ENCODE data around the gene TSFM.
A peak's percentile ranks its signal among the peaks of the same experiment; 100 is the strongest.

TSFM gene

GRCh38 chr12:57846577-57847319, 64.2 kb downstream of the TSFM start, which contains the start of gene CTDSP2 (continued):
- TF ChIP-seq ZNF488 (tag by site-specific recombination; IDR thresholded peaks at IDR 0.05) (no peak), ZNF214 (tag by site-specific recombination; IDR thresholded peaks at IDR 0.05; ENCODE audit: borderline replicate concordance) (no peak), TSHZ1 (tag by site-specific recombination; IDR thresholded peaks at IDR 0.05; ENCODE audit: borderline replicate concordance) (peak; percentile 48; the same call in 1 of the 2 replicates), ZNF560 (tag by site-specific recombination; IDR thresholded peaks at IDR 0.05; ENCODE audit: borderline replicate concordance) (no peak), HOXD13 (CRISPR knock-in tag; IDR thresholded peaks at IDR 0.05; ENCODE audit: borderline replicate concordance) (no peak), ZNF692 (tag by site-specific recombination; IDR thresholded peaks at IDR 0.05) (no peak), ZNF701 (tag by site-specific recombination; IDR thresholded peaks at IDR 0.05) (no peak), ZNF670 (tag by site-specific recombination; IDR thresholded peaks at IDR 0.05; ENCODE audit: low read depth) (no peak), ZNF776 (tag by site-specific recombination; IDR thresholded peaks at IDR 0.05; ENCODE audit: borderline replicate concordance) (no peak), ZNF600 (tag by site-specific recombination; IDR thresholded peaks at IDR 0.05) (peak; percentile 90), ZNF394 (tag by site-specific recombination; IDR thresholded peaks at IDR 0.05; ENCODE audit: borderline replicate concordance) (peak; percentile 46; the same call in 1 of the 2 replicates), ZNF391 (tag by site-specific recombination; IDR thresholded peaks at IDR 0.05; ENCODE audit: borderline replicate concordance, low read depth) (no peak), ZBTB49 (tag by site-specific recombination; IDR thresholded peaks at IDR 0.05; ENCODE audit: low read depth) (no peak), ZNF571 (tag by site-specific recombination; IDR thresholded peaks at IDR 0.05) (no peak), ZNF280D (tag by site-specific recombination; IDR thresholded peaks at IDR 0.05) (no peak), PATZ1 (tag by site-specific recombination; IDR thresholded peaks at IDR 0.05) (peak; percentile 99), ZNF510 (tag by site-specific recombination; IDR thresholded peaks at IDR 0.05; ENCODE audit: insufficient replicate concordance) (no peak), MEIS1 (CRISPR knock-in tag; IDR thresholded peaks at IDR 0.05; ENCODE audit: borderline replicate concordance) (no peak), ZNF76 (tag by site-specific recombination; IDR thresholded peaks at IDR 0.05; ENCODE audit: borderline replicate concordance, low read depth) (peak; percentile 48; the same call in 1 of the 2 replicates), PRDM1 (tag by site-specific recombination; IDR thresholded peaks at IDR 0.05) (0 out of 2 replicates have a peak, but pooled peaks have one; percentile 38), ZNF639 (tag by site-specific recombination; IDR thresholded peaks at IDR 0.05) (0 out of 2 replicates have a peak, but pooled peaks have one; percentile 35), OVOL3 (tag by site-specific recombination; IDR thresholded peaks at IDR 0.05) (no peak)

Data from HEK293 (cell line).